Uterus (tissue), 4 donors: ENCODE measurements around the gene OR13C3. TPM values are rescaled to one million over a fixed set of nuclear protein-coding genes. Genes with fewer than 3 reads are reported as not detected.

ENCODE experiments used
- DNase-seq, 2 donors: peaks; one replicate each; pipeline ENCODE4 v3.0.0-alpha.2; 2019 to 2020
- H3K27ac ChIP-seq, 2 donors: fragments of 200-600 bp; sonication (generic); 1 replicate in 1 of 2; 2 replicates in 1 of 2; pipeline ENCODE4 v1.5.1; 2016 to 2018
- H3K27me3 ChIP-seq, 2 donors: fragments of 200-600 bp; sonication (generic); one replicate each; pipeline ENCODE4 v1.5.1; 2018 to 2019; ENCODE audit warnings: control low read depth in 1 of 2
- H3K36me3 ChIP-seq, 2 donors: fragments of 200-600 bp; sonication (generic); one replicate each; pipeline ENCODE4 v1.5.1; 2019; ENCODE audit warnings: control low read depth in 1 of 2
- H3K4me1 ChIP-seq, 2 donors: fragments of 200-600 bp; sonication (generic); one replicate each; pipeline ENCODE4 v1.5.1; 2018 to 2019; ENCODE audit warnings: control low read depth in 1 of 2
- H3K4me3 ChIP-seq, 2 donors: fragments of 200-600 bp; sonication (generic); 1 replicate in 1 of 2; 2 replicates in 1 of 2; pipeline ENCODE4 v1.5.1; 2018 to 2019; ENCODE audit warnings: mild to moderate bottlenecking in 1 of 2
- H3K9me3 ChIP-seq, 2 donors: fragments of 200-600 bp; sonication (generic); one replicate each; pipeline ENCODE4 v1.5.1; 2019; ENCODE audit warnings: control low read depth in 1 of 2
- POLR2A ChIP-seq, 2 donors: fragments of 450-650 bp; IDR thresholded peaks; one replicate each; pipeline ENCODE4 v1.6.1; 2016; ENCODE audit warnings: antibody characterized with exemption in 2 of 2, mild to moderate bottlenecking in 1 of 2, moderate library complexity in 1 of 2
- intact Hi-C: fragments of 100-400 bp; cut with DNase I; formaldehyde crosslinking; loops from one replicate; pipeline ENCODE4 v1.15.1; 2023; ENCODE audit warnings: low total_unique reads
- total RNA-seq, 4 donors: library from RNA; depleted of rRNA in 3 of 4; stranded (reverse); fragments of >200 nt in 3 of 4; gene quantifications; one replicate each; pipeline versions ENCODE4 v1.1.0 to v1.2.4, GENCODE V29; 2014 to 2023
- TF ChIP-seq, protein P1 (sequence below), 4 experiments: fragments of 200-600 bp in 2 of 4; fragments of 450-650 bp in 2 of 4; sonication (generic) in 2 of 4; IDR thresholded peaks; one replicate each; pipeline ENCODE4 v1.5.1; 2016 to 2019; ENCODE audit warnings: antibody characterized with exemption in 4 of 4, mild to moderate bottlenecking in 2 of 4, moderate library complexity in 1 of 4
- donor health status: DM: yes; HTN: yes; CAD: no.

OR13C3 gene
- total RNA-seq, 4 donors from 2014 or later: not detected

DNA sequence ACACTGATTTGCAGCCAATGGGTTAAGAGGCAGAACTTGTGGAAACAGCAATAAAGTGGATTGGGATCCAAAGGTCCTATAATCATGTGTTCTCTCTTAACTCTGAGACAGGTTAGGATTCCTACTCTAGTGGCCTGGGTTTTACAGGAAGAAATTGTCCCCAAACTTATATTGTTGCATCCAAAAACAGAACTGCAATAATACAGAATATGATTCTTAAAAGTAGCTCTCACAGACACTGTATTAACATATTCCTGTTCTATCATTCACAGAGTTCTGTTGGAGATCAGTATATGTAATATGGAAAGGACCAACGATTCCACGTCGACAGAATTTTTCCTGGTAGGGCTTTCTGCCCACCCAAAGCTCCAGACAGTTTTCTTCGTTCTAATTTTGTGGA, 32.2 kb upstream of the OR13C3 start, which contains the start of gene OR13C8:
OR13C8 (plus strand) TSS at position 301 of the 400 bp plus-strand sequence; CDS start at position 301, 0 bp downstream.
- no peak for DNase-seq
- H3K36me3 ChIP-seq: no peaks in the 10 kb centered on the region
- no peak for TF ChIP-seq POLR2A (IDR thresholded peaks at IDR 0.05)
- TF ChIP-seq, protein P1, sequence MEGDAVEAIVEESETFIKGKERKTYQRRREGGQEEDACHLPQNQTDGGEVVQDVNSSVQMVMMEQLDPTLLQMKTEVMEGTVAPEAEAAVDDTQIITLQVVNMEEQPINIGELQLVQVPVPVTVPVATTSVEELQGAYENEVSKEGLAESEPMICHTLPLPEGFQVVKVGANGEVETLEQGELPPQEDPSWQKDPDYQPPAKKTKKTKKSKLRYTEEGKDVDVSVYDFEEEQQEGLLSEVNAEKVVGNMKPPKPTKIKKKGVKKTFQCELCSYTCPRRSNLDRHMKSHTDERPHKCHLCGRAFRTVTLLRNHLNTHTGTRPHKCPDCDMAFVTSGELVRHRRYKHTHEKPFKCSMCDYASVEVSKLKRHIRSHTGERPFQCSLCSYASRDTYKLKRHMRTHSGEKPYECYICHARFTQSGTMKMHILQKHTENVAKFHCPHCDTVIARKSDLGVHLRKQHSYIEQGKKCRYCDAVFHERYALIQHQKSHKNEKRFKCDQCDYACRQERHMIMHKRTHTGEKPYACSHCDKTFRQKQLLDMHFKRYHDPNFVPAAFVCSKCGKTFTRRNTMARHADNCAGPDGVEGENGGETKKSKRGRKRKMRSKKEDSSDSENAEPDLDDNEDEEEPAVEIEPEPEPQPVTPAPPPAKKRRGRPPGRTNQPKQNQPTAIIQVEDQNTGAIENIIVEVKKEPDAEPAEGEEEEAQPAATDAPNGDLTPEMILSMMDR (IDR thresholded peaks at IDR 0.05): no peak
- no peaks in the 10 kb centered on the region for H3K4me1 ChIP-seq
- intact Hi-C loops: no loop called here
- no peaks in the 10 kb centered on the region for H3K9me3 ChIP-seq
- no peaks in the 10 kb centered on the region for H3K27me3 ChIP-seq
- no peak within 1 kb of the TSS for H3K27ac ChIP-seq
- H3K4me3 ChIP-seq: no peak within 1 kb of the TSS

DNA sequence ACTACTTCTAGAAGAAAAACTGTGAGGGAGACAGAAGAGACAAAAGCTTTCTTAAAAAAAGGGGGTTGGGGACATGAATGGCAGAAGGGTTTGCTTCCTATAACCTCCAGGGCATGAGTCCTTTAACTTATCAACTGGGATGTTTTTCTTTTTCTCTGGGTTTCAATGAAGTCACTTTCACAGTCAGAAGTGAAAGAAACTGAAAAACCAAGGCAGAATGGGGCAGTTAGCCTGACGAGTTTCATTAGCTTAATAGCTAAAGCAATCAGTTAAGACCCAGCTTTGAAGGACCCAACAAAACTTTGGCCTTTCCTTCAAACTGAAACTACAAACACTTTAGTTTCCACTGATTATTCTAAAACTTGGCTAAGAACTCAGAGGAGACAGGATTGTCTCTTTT, 27.7 kb upstream of the OR13C3 start:
- TF ChIP-seq, protein P1 (IDR thresholded peaks at IDR 0.05): no peak
- TF ChIP-seq POLR2A (IDR thresholded peaks at IDR 0.05): no peak
- Histone ChIP-seq H3K9me3 (no peaks in the 10 kb centered on the region), H3K27me3 (no peaks in the 10 kb centered on the region), H3K36me3 (no peaks in the 10 kb centered on the region), H3K4me3 (no peak overlapping the region), H3K27ac (no peak overlapping the region), H3K4me1 (no peaks in the 10 kb centered on the region)
- intact Hi-C loops: no loop called here
- no peak for DNase-seq

DNA sequence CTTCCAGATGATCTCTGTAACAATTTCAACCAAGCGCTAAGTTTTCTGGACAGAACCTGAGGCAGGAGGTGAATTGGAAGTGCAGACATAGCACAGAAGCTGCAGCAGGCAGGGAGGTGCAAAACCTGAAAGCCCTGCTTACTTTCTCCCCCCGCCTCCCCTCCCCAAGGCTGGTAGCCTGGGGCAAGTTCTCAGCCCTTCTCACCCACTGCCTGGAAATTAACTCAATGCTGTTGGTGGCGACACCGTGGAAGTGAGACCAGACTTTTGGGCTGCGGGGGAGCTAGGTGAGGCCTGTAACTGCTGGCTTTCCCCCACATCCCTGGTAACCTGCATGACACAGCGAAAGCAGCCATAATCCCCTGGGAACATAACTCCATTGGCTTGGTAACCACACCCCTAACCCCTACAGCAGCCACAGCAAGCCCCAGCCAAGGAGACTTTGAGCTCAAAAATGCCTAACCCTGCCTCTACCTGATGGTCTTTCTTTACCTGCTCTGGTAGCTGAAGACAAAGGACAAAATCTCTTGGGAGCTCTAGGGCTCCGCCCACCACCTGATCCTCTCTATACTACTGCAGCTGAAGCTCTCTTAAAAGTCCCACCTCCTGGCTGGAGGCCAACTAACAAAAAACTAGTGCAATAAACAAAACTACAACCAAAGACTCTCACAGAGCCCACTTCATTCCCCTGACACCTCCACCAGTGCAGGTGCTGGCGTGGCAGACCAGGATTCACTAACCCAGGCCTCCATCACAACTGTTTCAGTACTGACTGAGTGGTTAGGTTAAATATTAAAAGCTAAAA, 20.4 kb upstream of the OR13C3 start:
- no peak for DNase-seq
- TF ChIP-seq, protein P1 (IDR thresholded peaks at IDR 0.05): no peak
- TF ChIP-seq POLR2A (IDR thresholded peaks at IDR 0.05): no peak
- intact Hi-C loops: no loop called here
- H3K9me3 ChIP-seq: no peaks in the 10 kb centered on the region
- no peaks in the 10 kb centered on the region for H3K4me1 ChIP-seq
- no peaks in the 10 kb centered on the region for H3K27me3 ChIP-seq
- H3K27ac ChIP-seq: no peak overlapping the region
- H3K4me3 ChIP-seq: no peak overlapping the region
- H3K36me3 ChIP-seq: no peaks in the 10 kb centered on the region

DNA sequence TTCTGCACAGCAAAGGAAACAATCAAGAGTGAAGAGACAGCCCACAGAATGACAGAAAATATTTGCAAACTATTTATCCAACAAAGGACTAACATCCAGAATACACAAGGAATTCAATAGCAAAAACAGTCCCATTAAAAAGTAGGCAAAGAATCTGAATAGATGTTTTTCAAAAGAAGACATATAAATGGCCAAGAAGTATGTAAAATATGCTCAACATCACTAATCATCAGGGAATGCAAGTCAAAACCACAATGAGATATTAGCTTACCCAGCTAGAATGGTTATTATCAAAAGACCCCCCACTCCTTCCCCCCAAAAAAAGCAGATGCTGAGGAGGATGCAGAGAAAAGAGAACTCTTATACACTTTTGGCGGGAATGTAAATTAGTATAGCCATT, 18.9 kb upstream of the OR13C3 start:
- H3K9me3 ChIP-seq: no peaks in the 10 kb centered on the region
- H3K36me3 ChIP-seq: no peaks in the 10 kb centered on the region
- TF ChIP-seq POLR2A (IDR thresholded peaks at IDR 0.05): no peak
- TF ChIP-seq, protein P1 (IDR thresholded peaks at IDR 0.05): no peak
- H3K27me3 ChIP-seq: no peaks in the 10 kb centered on the region
- intact Hi-C loops: no loop called here
- no peak overlapping the region for H3K4me3 ChIP-seq
- no peak overlapping the region for H3K27ac ChIP-seq
- no peak for DNase-seq
- H3K4me1 ChIP-seq: no peaks in the 10 kb centered on the region

DNA sequence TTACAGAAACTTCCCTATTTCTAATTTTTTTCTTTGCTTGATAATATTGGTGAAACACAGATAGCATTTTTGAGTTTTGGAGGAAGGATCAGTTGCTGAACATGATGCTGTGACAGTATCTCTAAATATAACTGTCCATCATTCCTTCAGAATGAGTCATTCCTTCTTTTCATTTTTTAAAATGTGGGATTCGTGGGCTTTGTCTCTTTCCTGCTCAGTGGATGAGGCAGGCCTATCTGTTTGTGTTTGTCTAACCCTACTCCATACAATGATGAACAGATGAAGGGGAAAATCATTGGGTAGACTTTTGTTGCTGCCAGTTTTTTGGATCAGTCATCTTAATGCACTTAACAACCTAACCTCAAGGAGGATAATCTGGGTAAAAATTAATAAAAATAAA, 16.6 kb upstream of the OR13C3 start:
- no peak for TF ChIP-seq POLR2A (IDR thresholded peaks at IDR 0.05)
- TF ChIP-seq, protein P1 (IDR thresholded peaks at IDR 0.05): no peak
- Histone ChIP-seq H3K36me3 (no peaks in the 10 kb centered on the region), H3K4me3 (no peak overlapping the region), H3K4me1 (no peaks in the 10 kb centered on the region), H3K9me3 (no peaks in the 10 kb centered on the region), H3K27ac (no peak overlapping the region), H3K27me3 (no peaks in the 10 kb centered on the region)
- intact Hi-C loops: no loop called here
- no peak for DNase-seq
